Left forelimb (tissue), 1 donor: ENCODE results near the gene TMEM175.

Experiments
- DNase-seq: peaks from one replicate; pipeline ENCODE4 v3.0.0-alpha.2; 2018; ENCODE audit warnings: low spot score

TMEM175 gene

GRCh38 chr4:959338-960139, 27.3 kb downstream of the TMEM175 start:
- DNase-seq = peak; percentile 45

- peak; percentile 56 for DNase-seq
Observed at GRCh38 chr4:960140-960635, 27.9 kb downstream of the TMEM175 start.

GRCh38 chr4:960636-961350, 28.5 kb downstream of the TMEM175 start:
- peak; percentile 62 for DNase-seq

GRCh38 chr4:961351-962230, 29.3 kb downstream of the TMEM175 start:
- DNase-seq = peak; percentile 60

GRCh38 chr4:962231-963208, 30.3 kb downstream of the TMEM175 start:
- no peak for DNase-seq

GRCh38 chr4:963276-964225, 31.3 kb downstream of the TMEM175 start:
- DNase-seq = no peak

- no peak for DNase-seq
Observed at GRCh38 chr4:964346-965025, 32.2 kb downstream of the TMEM175 start.

GRCh38 chr4:965048-965765, 32.9 kb downstream of the TMEM175 start:
- no peak for DNase-seq

GRCh38 chr4:965766-966134, 33.5 kb downstream of the TMEM175 start:
- DNase-seq = no peak

- no peak for DNase-seq
Observed at GRCh38 chr4:966266-967112, 34.2 kb downstream of the TMEM175 start.

- no peak for DNase-seq
Observed at GRCh38 chr4:967113-968104, 35.1 kb downstream of the TMEM175 start.

GRCh38 chr4:968221-968620, 36.0 kb downstream of the TMEM175 start:
- no peak for DNase-seq

GRCh38 chr4:968621-969394, 36.5 kb downstream of the TMEM175 start:
- no peak for DNase-seq

GRCh38 chr4:970046-970745, 37.9 kb downstream of the TMEM175 start:
- DNase-seq = no peak
